Measurements from ENCODE around the gene OLR1.

Gene OLR1

GRCh38 chr12:10153271-10154144, 18.4 kb downstream of the OLR1 start:
- TF ChIP-seq CTCF (IDR thresholded peaks at IDR 0.05; ENCODE audit: low read depth, low read length) = peak; percentile 73
- Histone ChIP-seq H3K27me3 (peaks cover 11% of the 10 kb centered on the region), H3K9me3 (no peaks in the 10 kb centered on the region), H3K36me3 (no peaks in the 10 kb centered on the region), H3K4me1 (no peaks in the 10 kb centered on the region), H3K4me3 (ENCODE audit: low read depth, low read length) (peak overlapping the region; percentile 63)
- peak; percentile 54 for DNase-seq

- DNase-seq = no peak
- no peaks in the 10 kb centered on the region for H3K4me1 ChIP-seq
- no peaks in the 10 kb centered on the region for H3K9me3 ChIP-seq
- no peaks in the 10 kb centered on the region for H3K36me3 ChIP-seq
- H3K27me3 ChIP-seq = peaks cover 11% of the 10 kb centered on the region
- TF ChIP-seq CTCF (IDR thresholded peaks at IDR 0.05; ENCODE audit: low read depth, low read length) = no peak
- H3K4me3 ChIP-seq (ENCODE audit: low read depth, low read length) = no peak overlapping the region
Measured at GRCh38 chr12:10151621-10152020, 20.3 kb downstream of the OLR1 start.

- Histone ChIP-seq H3K27me3 (peaks cover 3% of the 10 kb centered on the region; the same call in 1 of the 2 replicates), H3K36me3 (no peaks in the 10 kb centered on the region), H3K4me1 (no peaks in the 10 kb centered on the region), H3K9me3 (no peaks in the 10 kb centered on the region), H3K4me3 (ENCODE audit: low read depth, low read length) (no peak overlapping the region)
- no peak for DNase-seq
- TF ChIP-seq CTCF (IDR thresholded peaks at IDR 0.05; ENCODE audit: low read depth, low read length) = no peak
Measured at GRCh38 chr12:10147714-10148403, 24.1 kb downstream of the OLR1 start.

- no peak overlapping the region for H3K4me3 ChIP-seq (ENCODE audit: low read depth, low read length)
- H3K4me1 ChIP-seq = no peaks in the 10 kb centered on the region
- no peak for DNase-seq
- H3K9me3 ChIP-seq = no peaks in the 10 kb centered on the region
- H3K27me3 ChIP-seq = peaks cover 3% of the 10 kb centered on the region; the same call in 1 of the 2 replicates
- H3K36me3 ChIP-seq = no peaks in the 10 kb centered on the region
- TF ChIP-seq CTCF (IDR thresholded peaks at IDR 0.05; ENCODE audit: low read depth, low read length) = no peak
Measured at GRCh38 chr12:10142976-10143589, 28.8 kb downstream of the OLR1 start.

- no peak overlapping the region for H3K4me3 ChIP-seq (ENCODE audit: low read depth, low read length)
- H3K9me3 ChIP-seq = no peaks in the 10 kb centered on the region
- no peaks in the 10 kb centered on the region for H3K36me3 ChIP-seq
- peak; percentile 43 for TF ChIP-seq CTCF (IDR thresholded peaks at IDR 0.05; ENCODE audit: low read depth, low read length)
- H3K27me3 ChIP-seq = peaks cover 3% of the 10 kb centered on the region; the same call in 1 of the 2 replicates
- DNase-seq = no peak
- H3K4me1 ChIP-seq = no peaks in the 10 kb centered on the region
Measured at GRCh38 chr12:10140001-10140400, 31.9 kb downstream of the OLR1 start.
